Islet precursor cell (in vitro differentiated cells): ENCODE data around the gene AICDA.
A peak's percentile ranks its signal among the peaks of the same experiment; 100 is the strongest.
"Not testable (repeated sequence)": the region's sequence is repeated elsewhere in the genome, so short reads cannot be mapped to it uniquely, and the experiment has no call there.

ENCODE experiments used
- DNase-seq: peaks from one replicate; pipeline ENCODE4 v3.0.0-alpha.2; 2018

The AICDA gene

DNA sequence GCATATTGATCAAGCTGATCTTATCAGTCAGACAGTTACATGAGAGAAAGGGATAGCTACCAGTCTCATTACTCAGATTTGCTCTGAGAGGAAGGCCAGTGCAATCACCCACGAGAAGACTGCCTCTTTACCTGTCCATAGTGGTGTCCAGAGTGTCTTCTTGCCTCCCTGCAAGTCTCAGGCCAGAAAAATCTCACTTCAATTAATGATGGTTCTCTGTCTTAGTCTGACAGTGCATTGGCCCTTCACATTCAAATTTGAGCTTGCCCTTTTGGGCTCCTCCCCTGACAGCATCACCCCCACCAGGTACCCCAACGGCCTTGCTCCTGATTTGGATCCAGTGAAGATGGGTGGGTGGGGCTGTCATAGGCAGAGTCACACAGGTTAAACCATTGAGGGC lies at the start of gene AICDA:
Gene AICDA, minus strand, starts transcription at position 231 of the 400 bp plus-strand sequence. Its CDS starts 92 bp downstream, at position 139.
- peak; percentile 35 for DNase-seq

DNA sequence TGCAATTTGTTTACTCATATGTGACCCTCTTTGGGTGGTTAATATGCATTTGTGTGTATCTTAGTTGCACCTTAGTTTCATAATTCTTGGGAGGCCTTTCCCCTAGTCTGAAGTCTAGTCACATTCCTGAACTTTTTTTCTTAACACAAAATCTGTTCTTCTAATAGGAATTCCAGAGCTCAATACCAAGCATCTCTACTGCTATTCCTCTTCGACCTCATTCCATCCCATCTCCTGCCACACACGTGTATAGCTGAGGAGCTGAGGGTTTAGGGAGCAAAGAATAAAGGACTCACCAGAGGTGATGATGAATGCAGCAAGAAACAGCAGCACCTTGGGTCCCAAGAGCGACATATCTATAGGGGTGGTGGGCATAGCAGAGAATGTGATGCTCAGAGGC lies 49.1 kb upstream of the AICDA start:
- no peak for DNase-seq

- DNase-seq = no peak
Measured at GRCh38 chr12:8661016-8661415, 48.4 kb upstream of the AICDA start.

- peak; percentile 93 for DNase-seq
Measured at GRCh38 chr12:8658346-8658745, 45.7 kb upstream of the AICDA start.

GRCh38 chr12:8655421-8655820 lies 42.8 kb upstream of the AICDA start:
- DNase-seq = no peak

DNA sequence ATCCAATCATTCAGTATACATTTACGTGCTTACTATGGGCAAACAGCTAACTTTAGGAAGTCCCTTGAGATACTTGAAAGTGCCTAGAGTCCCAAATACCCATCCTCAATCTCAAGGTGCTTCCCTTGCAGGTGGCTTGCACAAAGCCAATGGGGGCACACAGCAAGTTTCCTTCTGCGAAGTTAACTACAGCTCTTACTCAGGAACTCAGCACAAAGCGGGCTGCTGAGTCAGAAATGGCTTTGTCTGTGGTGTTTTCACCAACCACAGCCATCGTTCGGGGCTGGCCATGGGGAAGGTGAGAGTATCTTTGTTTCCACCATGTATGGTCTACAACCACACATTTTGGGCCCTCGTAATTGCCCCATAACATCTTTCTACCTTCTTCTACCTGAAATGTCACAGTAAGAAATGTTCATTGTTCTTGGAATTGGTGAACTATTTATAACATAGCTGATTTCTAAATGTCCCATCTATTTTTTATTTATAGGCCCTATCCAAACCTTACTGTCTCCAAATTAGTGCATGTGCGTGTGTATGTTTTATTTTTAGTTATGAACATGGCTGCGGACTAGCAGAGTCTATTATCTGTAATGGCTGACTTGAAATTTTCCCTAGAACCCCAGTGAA lies 36.0 kb upstream of the AICDA start:
- no peak for DNase-seq

DNA sequence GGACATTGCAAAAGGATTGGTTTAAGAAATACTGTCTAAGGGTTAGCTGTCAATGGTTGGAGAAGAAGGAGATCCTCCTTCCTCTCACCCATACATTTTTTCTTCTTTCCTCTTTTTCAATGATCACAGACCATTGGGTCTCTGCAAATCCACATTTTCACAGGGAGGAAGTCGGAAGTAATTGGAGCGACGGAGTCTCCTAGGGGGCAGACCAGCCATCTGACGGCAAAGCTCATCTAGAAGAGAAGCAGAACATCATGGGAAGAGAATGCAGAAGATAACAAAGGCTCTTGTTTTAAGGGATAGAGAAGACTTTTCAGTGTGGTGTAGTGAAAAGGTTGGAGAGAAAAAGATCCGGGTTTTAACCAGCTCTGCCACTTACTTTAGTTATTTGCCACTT lies 35.3 kb upstream of the AICDA start:
- no peak for DNase-seq

DNA sequence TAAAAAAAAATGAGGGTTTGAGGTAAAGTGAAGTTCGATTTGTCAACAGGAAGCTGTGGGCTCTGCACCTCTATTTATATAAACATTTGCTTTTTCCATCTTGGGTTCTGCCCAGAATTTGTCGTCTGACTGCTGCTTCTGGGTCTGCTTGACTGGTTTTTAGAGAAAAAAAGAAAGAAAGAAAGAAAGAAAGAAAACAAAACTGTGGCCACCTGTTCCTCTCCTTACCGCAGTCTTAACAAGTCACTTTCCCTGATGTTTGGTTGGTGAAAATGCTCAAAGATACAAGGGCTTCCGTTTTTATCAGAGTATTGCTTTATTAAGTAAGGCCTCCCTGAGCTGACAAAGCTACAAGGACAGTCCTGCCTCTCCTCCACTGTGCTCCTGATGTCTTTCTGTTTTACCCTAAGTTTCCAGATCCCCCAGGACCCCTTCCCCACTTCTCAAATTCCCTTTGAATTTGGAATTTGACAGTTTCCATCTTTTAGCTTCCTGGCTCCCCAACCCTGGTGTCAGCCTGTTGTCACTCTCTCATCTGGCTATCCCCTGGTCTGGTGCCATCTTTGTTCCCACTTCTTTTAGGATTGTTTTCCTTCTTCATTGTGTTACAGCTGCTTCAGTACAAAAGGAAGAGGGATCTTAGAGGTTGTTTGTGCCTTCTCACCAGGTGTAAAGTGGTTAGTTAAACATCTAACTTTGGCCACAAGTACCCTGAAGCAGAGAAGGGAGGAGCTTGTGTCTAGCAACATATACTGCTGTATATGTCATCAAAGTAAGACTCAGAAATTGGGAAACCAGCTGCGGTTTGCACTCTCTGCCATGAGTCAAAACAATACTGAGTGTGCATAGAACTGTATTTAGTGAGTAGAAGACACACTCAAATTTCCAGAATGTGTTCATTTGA lies 31.9 kb upstream of the AICDA start:
- no peak for DNase-seq

- DNase-seq = no peak
Measured at GRCh38 chr12:8642775-8643174, 30.1 kb upstream of the AICDA start.

DNA sequence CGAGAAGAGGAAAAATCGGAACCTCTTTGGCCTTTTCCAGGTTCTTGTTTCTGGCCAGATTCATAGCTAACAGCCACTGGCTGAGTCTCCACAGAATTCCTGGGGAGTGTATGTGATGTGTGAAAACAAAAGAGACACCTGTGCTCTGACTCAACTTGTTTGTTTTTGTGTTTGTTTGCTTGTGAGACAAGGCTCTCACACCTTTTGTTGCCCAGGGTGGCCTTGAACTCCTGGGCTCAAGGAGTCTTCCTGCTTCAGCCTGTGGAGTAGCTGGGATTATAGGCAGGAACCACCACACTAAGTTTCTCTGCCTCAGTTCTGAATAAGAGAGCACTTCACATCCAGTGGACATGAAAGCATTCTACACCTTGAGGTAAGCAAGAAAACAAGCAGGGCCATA lies 27.3 kb upstream of the AICDA start:
- DNase-seq = no peak

- no peak for DNase-seq
Measured at GRCh38 chr12:8638951-8639350, 26.3 kb upstream of the AICDA start.

GRCh38 chr12:8637666-8638065 lies 25.0 kb upstream of the AICDA start:
- no peak for DNase-seq

DNA sequence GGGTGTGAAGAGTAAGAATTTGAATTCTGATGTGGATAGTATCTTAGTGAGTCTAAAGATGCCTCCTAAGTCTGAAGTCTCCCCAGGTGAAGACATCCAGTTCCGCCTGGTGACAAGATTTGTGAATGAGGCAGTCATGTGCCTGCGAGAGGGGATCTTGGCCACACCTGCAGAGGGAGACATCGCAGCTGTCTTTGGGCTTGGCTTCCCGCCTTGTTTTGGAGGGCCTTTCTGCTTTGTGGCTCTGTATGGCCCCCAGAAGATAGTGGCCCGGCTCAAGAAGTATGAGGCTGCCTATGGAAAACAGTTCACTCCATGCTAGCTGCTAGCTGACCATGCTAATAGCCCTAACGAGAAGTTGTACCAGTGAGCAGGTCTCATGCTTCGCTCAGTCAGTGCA lies 24.6 kb upstream of the AICDA start:
- no peak for DNase-seq

DNA sequence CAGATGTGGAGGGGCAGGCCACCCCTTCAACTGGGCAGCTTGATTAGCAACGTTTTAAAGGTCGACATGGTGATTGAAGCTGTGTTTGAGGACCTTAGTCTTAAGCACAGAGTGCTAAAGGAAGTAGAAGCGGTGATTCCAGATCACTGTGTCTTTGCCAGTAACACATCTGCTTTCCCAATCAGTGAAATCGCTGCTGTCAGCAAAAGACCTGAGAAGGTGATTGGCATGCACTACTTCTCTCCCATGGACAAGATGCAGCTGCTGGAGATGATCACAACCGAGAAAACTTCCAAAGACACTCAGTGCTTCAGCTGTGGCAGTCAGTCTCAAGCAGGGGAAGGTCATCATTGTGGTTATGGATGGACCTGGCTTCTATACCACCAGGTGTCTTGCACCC lies 23.9 kb upstream of the AICDA start:
- DNase-seq = peak; percentile 70

DNA sequence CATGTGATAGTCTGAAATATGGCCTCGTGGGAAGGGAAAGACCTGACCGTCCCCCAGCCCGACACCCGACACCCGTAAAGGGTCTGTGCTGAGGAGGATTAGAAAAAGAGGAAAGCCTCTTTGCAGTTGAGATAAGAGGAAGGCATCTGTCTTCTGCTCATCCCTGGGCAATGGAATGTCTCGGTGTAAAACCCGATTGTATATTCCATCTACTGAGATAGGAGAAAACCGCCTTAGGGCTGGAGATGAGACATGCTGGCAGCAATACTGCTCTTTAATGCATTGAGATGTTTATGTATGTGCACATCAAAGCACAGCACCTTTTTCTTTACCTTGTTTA lies 23.3 kb upstream of the AICDA start:
- DNase-seq = peak; percentile 80

GRCh38 chr12:8635342-8636006 lies 22.8 kb upstream of the AICDA start:
- not testable (repeated sequence) for DNase-seq

DNA sequence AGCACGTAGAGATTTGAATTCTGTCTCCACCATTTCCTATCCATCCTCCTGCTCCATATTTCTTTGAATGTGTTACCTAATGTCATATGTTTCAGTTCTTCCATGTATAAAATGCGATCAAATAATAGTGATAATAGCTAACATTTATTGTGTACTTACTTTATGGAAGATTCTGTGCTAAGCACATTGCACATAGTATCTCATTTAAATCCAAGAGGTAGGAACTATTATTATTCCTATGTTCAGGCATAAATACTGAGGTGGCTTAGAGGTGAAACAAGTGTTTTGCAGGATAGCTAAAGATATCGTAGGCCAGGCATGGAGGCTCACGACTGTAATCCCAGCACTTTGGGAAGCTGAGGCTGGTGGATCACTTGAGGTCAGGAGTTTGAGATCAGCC lies 17.5 kb upstream of the AICDA start:
- no peak for DNase-seq

DNA sequence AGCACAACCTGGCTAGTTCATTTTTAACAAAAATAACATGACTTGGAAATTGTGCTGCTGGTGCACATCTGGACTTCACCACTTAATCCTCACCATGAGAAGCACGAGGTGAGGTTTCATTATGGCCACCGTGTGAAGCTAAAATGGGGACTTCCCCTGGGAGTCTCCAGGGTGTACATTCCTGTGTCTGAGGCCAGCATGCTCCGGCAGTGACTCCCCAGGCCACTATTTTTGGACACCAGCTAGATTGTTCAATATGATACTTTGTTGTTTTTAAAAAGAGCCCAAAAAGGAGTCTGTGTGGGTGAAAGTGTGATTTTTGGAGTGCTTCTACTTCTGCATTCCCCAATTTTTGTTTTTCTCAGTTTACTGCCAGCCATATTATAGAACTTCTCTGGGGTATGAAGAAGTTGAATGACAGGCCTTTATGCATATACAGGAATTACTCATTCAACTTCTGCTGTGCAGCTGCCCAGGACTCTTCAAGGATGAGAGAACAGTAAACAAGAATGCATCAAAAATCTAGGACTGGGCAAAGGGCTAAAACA lies 16.9 kb upstream of the AICDA start:
- no peak for DNase-seq

- no peak for DNase-seq
Measured at GRCh38 chr12:8628731-8629130, 16.1 kb upstream of the AICDA start.

- DNase-seq = not testable (repeated sequence)
Measured at GRCh38 chr12:8624750-8625149, 12.1 kb upstream of the AICDA start.

DNA sequence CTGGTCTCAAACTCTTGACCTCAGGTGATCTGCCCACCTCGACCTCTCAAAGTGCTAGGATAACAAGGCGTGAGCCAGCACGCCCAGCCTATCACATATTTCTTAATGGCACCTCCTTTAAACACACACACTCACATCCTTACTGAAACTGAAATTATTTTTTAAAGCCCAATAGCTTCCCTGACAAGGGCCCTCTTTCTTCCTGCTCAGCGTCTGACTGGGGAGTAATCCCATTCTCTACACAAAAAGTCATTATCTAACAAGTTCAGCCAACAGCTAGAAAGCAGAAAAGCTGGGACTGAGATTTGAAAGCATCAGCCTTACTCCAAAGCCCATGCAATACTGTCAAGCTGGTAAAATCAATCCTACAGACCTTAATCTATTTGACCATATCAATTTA lies 10.0 kb upstream of the AICDA start:
- no peak for DNase-seq

- DNase-seq = peak; percentile 43
Measured at GRCh38 chr12:8615206-8615605, 2.5 kb upstream of the AICDA start.

- not testable (repeated sequence) for DNase-seq
Measured at GRCh38 chr12:8613881-8614280, 1.2 kb upstream of the AICDA start.
